HEK293 (cell line): Measurements from ENCODE around the gene SPHK1.

ENCODE experiments used
- CTCF ChIA-PET: fragments of 350-600 bp; formaldehyde crosslinking; extraction: SDS; loops from one replicate; lab custom pipeline; 2021; ENCODE audit warnings: antibody characterized with exemption; lab: Yijun Ruan, JAX
- POLR2A ChIA-PET: fragments of 300-600 bp; formaldehyde crosslinking; extraction: SDS; loops from one replicate; lab custom pipeline; 2020; ENCODE audit warnings: antibody characterized with exemption, inconsistent platforms; lab: Yijun Ruan, JAX
- H3K27ac ChIP-seq: fragments of 200-500 bp; sonication (Bioruptor generic); 2 replicates; pipeline ENCODE4 v1.5.1; 2014; ENCODE audit warnings: low read depth, low read length, control low read depth, inconsistent platforms; ENCODE audit errors: extremely low read depth
- H3K36me3 ChIP-seq, 2 experiments: fragments of 200-500 bp in 1 of 2; sonication (Bioruptor generic) in 1 of 2; 1 replicate in 1 of 2; 2 replicates in 1 of 2; pipeline ENCODE4 v1.5.1; 2014 to 2017; ENCODE audit warnings: inconsistent platforms in 2 of 2, low read length in 2 of 2; ENCODE audit not compliant: control insufficient read depth in 2 of 2, insufficient read depth in 1 of 2
- H3K4me1 ChIP-seq: fragments of 200-500 bp; sonication (Bioruptor generic); 2 replicates; pipeline ENCODE4 v1.5.1; 2014; ENCODE audit warnings: mild to moderate bottlenecking, low read length, inconsistent platforms; ENCODE audit not compliant: control insufficient read depth, insufficient read depth
- H3K4me3 ChIP-seq: 2 replicates; pipeline ENCODE4 v1.5.1; 2011; ENCODE audit warnings: low read depth, mild to moderate bottlenecking, control low read depth, low read length, moderate library complexity
- H3K9me3 ChIP-seq: fragments of 200-500 bp; sonication (Bioruptor generic); 2 replicates; pipeline ENCODE4 v1.5.1; 2014; ENCODE audit warnings: low read depth, low read length, inconsistent platforms; ENCODE audit not compliant: control insufficient read depth, insufficient read depth
- GLIS2 ChIP-seq: fragments of 450-650 bp; formaldehyde crosslinking; IDR thresholded peaks from 2 replicates; pipeline ENCODE4 v1.5.1; 2016; ENCODE audit warnings: missing biosample characterization, missing genetic modification characterization
- PRDM6 ChIP-seq: fragments of 450-650 bp; formaldehyde crosslinking; IDR thresholded peaks from 2 replicates; pipeline ENCODE4 v1.5.1; 2017; ENCODE audit warnings: missing biosample characterization, missing genetic modification characterization
- REST ChIP-seq: fragments of 450-650 bp; formaldehyde crosslinking; IDR thresholded peaks from 2 replicates; pipeline ENCODE4 v1.5.1; 2016; ENCODE audit warnings: missing biosample characterization, missing genetic modification characterization
- SCRT2 ChIP-seq: fragments of 450-650 bp; formaldehyde crosslinking; IDR thresholded peaks from 2 replicates; pipeline ENCODE4 v1.5.1; 2016; ENCODE audit warnings: missing biosample characterization, missing genetic modification characterization
- ZBTB20 ChIP-seq: fragments of 450-650 bp; formaldehyde crosslinking; IDR thresholded peaks from 2 replicates; pipeline ENCODE4 v1.5.1; 2016; ENCODE audit warnings: missing biosample characterization, missing genetic modification characterization
- ZFHX2 ChIP-seq: fragments of 450-650 bp; formaldehyde crosslinking; conservative IDR thresholded peaks from 2 replicates; pipeline ENCODE4 v1.5.1; 2016; ENCODE audit warnings: missing biosample characterization, missing genetic modification characterization
- ZNF121 ChIP-seq: fragments of 450-650 bp; formaldehyde crosslinking; IDR thresholded peaks from 2 replicates; pipeline ENCODE4 v1.5.1; 2016; ENCODE audit warnings: missing biosample characterization, missing genetic modification characterization
- ZNF132 ChIP-seq: fragments of 450-650 bp; formaldehyde crosslinking; IDR thresholded peaks from 2 replicates; pipeline ENCODE4 v1.5.1; 2017; ENCODE audit warnings: missing biosample characterization, missing genetic modification characterization, borderline replicate concordance
- ZNF214 ChIP-seq: fragments of 450-650 bp; formaldehyde crosslinking; IDR thresholded peaks from 2 replicates; pipeline ENCODE4 v1.5.1; 2017; ENCODE audit warnings: missing biosample characterization, mild to moderate bottlenecking, missing genetic modification characterization, borderline replicate concordance
- ZNF292 ChIP-seq: fragments of 450-650 bp; formaldehyde crosslinking; IDR thresholded peaks from 2 replicates; pipeline ENCODE4 v1.5.1; 2016; ENCODE audit warnings: low read depth, missing biosample characterization, missing genetic modification characterization, borderline replicate concordance
- ZNF518A ChIP-seq: fragments of 450-650 bp; formaldehyde crosslinking; conservative IDR thresholded peaks from 2 replicates; pipeline ENCODE4 v1.5.1; 2016; ENCODE audit warnings: low read depth, missing biosample characterization, missing genetic modification characterization
- ZNF610 ChIP-seq: fragments of 450-650 bp; formaldehyde crosslinking; IDR thresholded peaks from 2 replicates; pipeline ENCODE4 v1.5.1; 2016; ENCODE audit warnings: missing biosample characterization, missing genetic modification characterization, borderline replicate concordance
- ZNF624 ChIP-seq: fragments of 450-650 bp; formaldehyde crosslinking; IDR thresholded peaks from 2 replicates; pipeline ENCODE4 v1.5.1; 2017; ENCODE audit warnings: missing biosample characterization, missing genetic modification characterization
- ZNF664 ChIP-seq: fragments of 450-650 bp; formaldehyde crosslinking; IDR thresholded peaks from 2 replicates; pipeline ENCODE4 v1.5.1; 2016; ENCODE audit warnings: missing biosample characterization, missing genetic modification characterization
- ZNF704 ChIP-seq: fragments of 450-650 bp; formaldehyde crosslinking; IDR thresholded peaks from 2 replicates; pipeline ENCODE4 v1.5.1; 2016; ENCODE audit warnings: missing biosample characterization, missing genetic modification characterization
- ZXDB ChIP-seq: fragments of 450-650 bp; formaldehyde crosslinking; IDR thresholded peaks from 2 replicates; pipeline ENCODE4 v1.5.1; 2016; ENCODE audit warnings: missing biosample characterization, missing genetic modification characterization

SPHK1 gene

GRCh38 chr17:76390003-76390421 is 5.6 kb downstream of the SPHK1 start:
- no peak overlapping the region for H3K27ac ChIP-seq
- POLR2A ChIA-PET: interaction anchor here (0.7 to 1.5 kb wide), 3 partner anchors 17 to 481 kb away, joined by 3 to 6 read pairs (median 3); partner anchors contain the start of gene PRPSAP1
- CTCF ChIA-PET: interaction anchor here (0.6 to 3.0 kb wide), 6 partner anchors 8 to 91 kb away, joined by 3 to 13 read pairs (median 6); no protein-coding TSS in a partner anchor
- peaks cover 0 to 62% of the 10 kb centered on the region in 2 experiments; a peak in 2 of 3 replicates for H3K36me3 ChIP-seq
- no peaks in the 10 kb centered on the region for H3K9me3 ChIP-seq
- TF ChIP-seq ZNF292: no peak
- no peak for TF ChIP-seq ZNF624
- no peak for TF ChIP-seq ZNF121
- TF ChIP-seq ZNF214 (tag by site-specific recombination): no peak
- no peak for TF ChIP-seq ZFHX2 (tag by site-specific recombination)
- no peak for TF ChIP-seq ZNF518A (tag by site-specific recombination)
- TF ChIP-seq ZNF704 (tag by site-specific recombination): no peak
- no peak for TF ChIP-seq REST (tag by site-specific recombination)
- no peak for TF ChIP-seq ZNF610 (tag by site-specific recombination)
- no peak for TF ChIP-seq ZNF664 (tag by site-specific recombination)
- no peak for TF ChIP-seq ZXDB (tag by site-specific recombination)
- TF ChIP-seq ZNF132 (tag by site-specific recombination): no peak
- TF ChIP-seq ZBTB20: no peak
- TF ChIP-seq GLIS2: peak; percentile 38; the same call in 1 of the 2 replicates
- TF ChIP-seq PRDM6 (tag by site-specific recombination): no peak
- TF ChIP-seq SCRT2: peak; percentile 33; the same call in 1 of the 2 replicates
- TF ChIP-seq, all 188 proteins: peak for 2
- Histone ChIP-seq H3K4me3 (no peak overlapping the region), H3K4me1 (peaks cover 4% of the 10 kb centered on the region; the same call in 1 of the 2 replicates)
